Fibroblast of skin of right biceps (primary cell): ENCODE data around the gene TAX1BP1.
"Not testable (repeated sequence)": the region's sequence is repeated elsewhere in the genome, so short reads cannot be mapped to it uniquely, and the experiment has no call there.

ENCODE experiments used
- DNase-seq: peaks from one replicate; pipeline ENCODE4 v3.0.0-alpha.2; 2013

TAX1BP1 gene

DNA sequence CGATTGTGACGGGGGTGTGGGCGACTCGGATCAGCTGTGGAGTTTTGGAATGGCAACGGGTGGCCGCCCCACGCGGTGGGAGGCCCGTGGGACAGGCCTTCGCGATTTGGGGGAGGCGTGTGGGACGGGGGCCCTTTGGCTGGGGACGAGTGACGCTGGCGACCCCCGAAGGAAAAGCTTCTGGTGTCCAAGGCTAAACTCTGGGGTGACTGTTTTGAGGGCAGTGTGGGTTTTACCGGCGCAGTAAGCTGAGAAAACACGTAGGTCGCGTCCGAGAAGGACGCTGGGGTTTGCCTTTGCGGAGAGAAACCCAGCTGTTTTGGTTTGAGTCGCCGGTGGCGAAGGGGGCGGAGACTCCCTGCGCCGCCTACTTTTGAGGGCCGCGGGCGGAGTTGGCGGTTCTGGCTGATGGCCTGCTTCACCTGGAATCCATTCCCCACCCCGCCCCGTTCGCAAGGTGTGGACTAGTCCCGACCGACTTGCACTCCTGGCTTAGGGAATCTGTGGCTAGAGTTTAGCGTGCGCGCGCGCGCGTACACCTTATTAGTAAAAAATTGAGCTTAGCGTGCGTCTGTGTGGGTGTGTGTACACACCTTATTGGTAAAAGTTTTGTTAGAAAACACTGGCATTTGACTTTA is 606 bp downstream of the TAX1BP1 start:
- DNase-seq = peak; percentile 70

GRCh38 chr7:27742091-27742710 is 2.2 kb downstream of the TAX1BP1 start:
- not testable (repeated sequence) for DNase-seq

- peak; percentile 79 for DNase-seq
Measured at GRCh38 chr7:27745064-27745583, 5.2 kb downstream of the TAX1BP1 start.

DNA sequence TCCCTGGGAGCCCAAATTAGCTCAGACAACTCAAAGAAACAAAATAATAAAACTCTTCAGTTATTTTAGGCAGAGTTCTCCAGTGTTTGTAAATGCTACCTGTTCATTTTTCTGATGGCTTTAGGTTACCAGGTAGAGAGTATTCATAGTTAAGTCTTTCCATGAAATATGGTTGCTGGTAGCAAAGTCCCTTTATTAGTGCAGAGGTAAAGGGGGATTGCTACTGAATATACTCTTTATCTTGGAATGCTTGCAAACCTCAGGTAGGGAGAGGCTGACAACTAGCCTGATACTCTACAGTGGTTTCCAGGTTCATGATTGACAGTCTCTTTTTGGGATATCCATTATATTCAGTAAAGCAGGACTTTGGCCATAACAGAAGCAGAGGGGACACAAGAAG is 6.5 kb downstream of the TAX1BP1 start:
- no peak for DNase-seq

- no peak for DNase-seq
Measured at GRCh38 chr7:27746978-27747377, 7.0 kb downstream of the TAX1BP1 start.

DNA sequence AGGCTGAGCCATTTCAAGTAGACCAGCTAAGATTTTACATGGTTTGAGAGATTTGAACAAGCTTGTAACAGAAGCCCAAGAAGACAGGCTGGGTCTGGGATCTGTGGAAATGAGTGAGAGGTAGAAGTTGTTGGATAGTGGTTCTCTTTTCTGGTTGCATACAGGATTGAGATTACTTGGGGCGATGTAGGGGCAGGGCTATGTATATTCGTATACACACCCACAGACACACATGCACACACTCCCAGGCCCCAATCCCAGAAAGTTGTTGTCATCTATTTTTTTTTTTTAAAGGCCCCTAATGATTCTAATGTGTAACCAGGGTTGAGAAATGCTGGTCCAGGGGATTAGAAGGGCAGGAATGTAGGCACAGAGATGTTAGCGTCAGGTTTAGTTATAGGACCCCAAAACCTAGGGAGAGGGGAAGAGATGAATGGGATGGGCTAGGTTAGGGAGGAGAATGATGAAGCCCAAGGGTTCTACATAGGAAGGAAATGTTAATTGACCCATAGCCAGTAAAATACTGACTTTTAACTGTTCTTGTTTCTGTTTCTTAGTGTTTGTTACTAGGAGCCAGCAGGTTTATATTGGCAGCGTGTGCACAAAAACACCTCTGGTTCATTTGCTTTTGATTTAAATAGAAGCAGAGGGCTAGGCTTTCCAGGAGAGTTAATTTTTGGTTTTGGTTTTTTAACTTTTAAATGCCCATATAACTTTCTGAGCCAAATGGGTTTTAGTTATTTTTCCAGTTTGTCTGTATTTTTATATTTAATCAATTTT is 7.8 kb downstream of the TAX1BP1 start:
- no peak for DNase-seq

GRCh38 chr7:27750316-27750715 is 10.4 kb downstream of the TAX1BP1 start:
- DNase-seq = no peak

- DNase-seq = no peak
Measured at GRCh38 chr7:27751888-27752660, 12.1 kb downstream of the TAX1BP1 start.

- no peak for DNase-seq
Measured at GRCh38 chr7:27753863-27754262, 13.9 kb downstream of the TAX1BP1 start.

GRCh38 chr7:27756298-27756697 is 16.3 kb downstream of the TAX1BP1 start:
- no peak for DNase-seq

DNA sequence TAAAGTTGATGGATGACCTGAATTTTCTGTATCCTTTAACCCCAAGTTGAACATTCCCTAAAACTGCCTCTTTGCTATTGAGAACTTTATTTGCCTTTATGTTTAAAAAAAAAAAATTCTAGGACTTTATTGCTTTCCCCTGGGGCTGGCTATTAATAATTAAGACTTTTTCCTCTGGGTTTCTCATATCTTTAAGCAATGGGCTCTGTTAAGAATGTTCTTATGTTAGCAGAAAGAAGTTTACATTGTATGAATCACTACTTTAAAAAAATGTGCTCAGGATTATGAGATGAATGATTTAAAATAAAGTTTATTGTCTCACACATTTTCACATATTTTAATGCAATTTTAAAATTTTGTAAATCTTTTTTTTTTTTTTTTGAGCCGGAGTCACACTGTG is 19.5 kb downstream of the TAX1BP1 start:
- DNase-seq = no peak

- DNase-seq = no peak
Measured at GRCh38 chr7:27762062-27762461, 22.1 kb downstream of the TAX1BP1 start.

GRCh38 chr7:27763983-27764508 is 24.1 kb downstream of the TAX1BP1 start:
- DNase-seq = no peak

- DNase-seq = no peak
Measured at GRCh38 chr7:27765841-27766240, 25.9 kb downstream of the TAX1BP1 start.

DNA sequence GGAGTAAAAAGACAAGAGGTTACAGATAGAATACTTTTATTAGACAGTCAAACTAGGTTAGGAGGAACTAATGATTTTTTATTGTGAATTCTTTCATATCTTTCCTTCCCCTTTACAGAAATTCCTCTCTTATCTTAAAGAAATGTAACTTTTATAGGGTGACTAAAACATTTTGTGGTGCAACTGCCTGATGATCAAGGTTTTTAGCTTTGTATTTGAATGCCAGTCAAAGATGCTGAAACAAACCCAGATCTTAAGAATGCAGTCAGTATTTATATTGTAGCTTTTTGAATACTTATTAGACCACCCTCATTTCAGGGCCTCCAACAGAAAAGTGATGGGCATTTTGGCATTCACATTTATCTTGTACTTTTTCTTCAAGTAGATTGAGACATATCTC is 27.4 kb downstream of the TAX1BP1 start:
- DNase-seq = peak; percentile 17

DNA sequence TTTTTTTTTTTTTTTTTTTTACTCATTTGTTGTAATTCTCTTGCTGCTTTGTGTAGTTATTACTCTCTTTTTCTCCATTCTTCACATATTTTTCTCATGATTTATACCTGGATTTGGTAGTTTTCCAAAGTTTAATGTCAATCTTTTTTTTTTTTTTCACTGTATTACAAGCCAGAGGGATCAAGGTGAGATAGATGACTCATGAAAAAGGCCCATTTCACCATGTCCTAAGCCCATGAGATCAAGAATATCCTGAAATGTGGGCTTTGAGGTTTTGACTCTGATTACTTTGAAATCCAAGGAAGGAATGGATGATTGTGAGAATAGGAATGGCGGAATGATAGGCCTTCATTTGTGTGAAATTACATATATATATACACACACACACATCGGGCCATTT is 31.1 kb downstream of the TAX1BP1 start:
- DNase-seq = peak; percentile 9

DNA sequence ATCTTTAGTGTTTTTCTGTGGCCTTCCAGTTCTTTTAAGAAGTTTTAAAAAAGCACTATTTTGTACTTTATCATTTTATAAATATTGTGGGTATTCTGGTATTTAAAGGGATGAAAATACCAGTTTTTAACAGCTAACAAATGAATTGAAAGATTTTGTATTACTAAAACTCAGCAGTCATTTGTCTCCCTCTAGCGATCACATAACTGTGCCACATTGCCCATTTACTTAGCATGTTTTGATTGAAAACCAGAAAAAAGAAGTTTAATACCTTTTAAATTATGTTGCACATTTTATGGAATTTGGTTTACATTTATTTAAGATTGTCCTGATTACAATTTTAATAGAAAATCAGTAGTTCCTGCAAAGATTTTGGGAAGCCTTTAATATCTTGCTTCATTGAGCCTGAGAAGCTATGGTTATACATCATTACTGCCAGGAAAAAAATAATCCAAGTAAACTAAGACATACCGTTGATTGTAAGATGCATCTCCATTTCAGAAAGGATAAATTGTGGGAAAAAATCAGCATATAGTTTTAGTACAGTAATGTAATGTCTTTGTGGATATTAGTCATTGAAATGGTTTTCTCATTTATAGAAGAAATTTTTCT is 34.9 kb downstream of the TAX1BP1 start:
- DNase-seq = peak; percentile 40

DNA sequence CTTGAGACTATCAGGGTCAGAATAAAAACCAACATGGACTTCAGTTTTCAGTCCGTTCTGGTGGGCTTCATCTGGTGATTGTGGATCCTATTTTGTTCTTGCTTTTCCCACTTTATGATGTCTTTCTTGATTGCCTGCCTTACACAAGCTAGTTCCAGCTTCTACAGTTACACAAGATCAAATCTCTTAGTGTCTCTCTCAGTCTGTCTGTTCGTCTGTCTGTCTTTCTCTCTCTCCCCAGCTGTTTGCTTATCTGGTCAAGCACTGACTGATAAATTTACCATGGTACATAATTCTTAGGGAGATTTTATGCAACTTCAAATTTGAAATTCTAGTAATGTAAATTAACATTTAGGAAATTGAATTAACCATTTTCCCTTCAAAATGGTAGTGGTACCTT is 35.8 kb downstream of the TAX1BP1 start:
- DNase-seq = no peak

- DNase-seq = no peak
Measured at GRCh38 chr7:27777662-27778061, 37.7 kb downstream of the TAX1BP1 start.

DNA sequence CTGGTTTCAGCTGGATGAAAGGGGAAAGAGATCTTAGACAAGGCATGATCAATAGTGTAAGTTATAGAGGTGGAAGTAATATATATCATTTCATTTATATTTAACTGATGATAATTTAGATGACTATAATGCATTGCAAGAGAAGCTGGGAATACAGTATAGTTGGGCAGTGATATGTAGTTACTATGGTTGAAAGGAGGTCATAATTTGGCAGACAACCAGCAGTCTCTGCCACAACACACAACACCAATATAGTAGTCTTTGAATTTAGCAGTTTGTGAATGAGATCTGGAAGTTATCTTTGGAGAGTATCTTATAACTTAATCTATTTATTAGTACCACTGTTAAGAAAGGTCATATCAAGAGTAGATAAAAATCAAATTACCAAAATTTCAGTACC is 39.9 kb downstream of the TAX1BP1 start:
- DNase-seq = no peak

- DNase-seq = no peak
Measured at GRCh38 chr7:27781188-27781587, 41.2 kb downstream of the TAX1BP1 start.

GRCh38 chr7:27782849-27783248 is 42.9 kb downstream of the TAX1BP1 start:
- DNase-seq = peak; percentile 12
